ENCODE data around the gene CSTF2T.

DNA sequence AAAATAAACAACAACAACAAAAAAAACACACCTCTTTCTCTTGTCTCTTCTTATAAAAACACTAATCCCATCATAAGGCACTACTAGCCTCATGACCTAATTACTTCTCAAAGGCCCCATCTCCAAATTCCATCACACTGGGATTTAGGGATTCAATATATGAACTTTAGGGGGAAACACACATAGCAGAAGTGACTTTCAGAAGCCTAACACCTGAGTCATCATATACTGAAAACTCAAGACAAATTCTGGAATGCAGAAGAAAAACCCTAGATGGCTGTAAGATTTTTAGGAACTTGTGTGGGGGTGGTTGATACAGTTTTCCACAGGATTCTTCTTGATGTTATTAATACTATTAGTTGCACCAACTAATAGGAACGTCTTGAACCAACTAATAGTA, 33.7 kb upstream of the CSTF2T start:
- TF ChIP-seq NCOR1 (IDR thresholded peaks at IDR 0.05; ENCODE audit: borderline replicate concordance, low read length) (no peak), ETS1 (CRISPR knock-in tag; IDR thresholded peaks at IDR 0.05) (no peak), SIN3A (IDR thresholded peaks at IDR 0.05; ENCODE audit: borderline replicate concordance, low read depth, low read length) (no peak), ZNF121 (CRISPR knock-in tag; IDR thresholded peaks at IDR 0.05) (no peak), FOXP1 (IDR thresholded peaks at IDR 0.05) (no peak), FOXP1 (CRISPR knock-in tag; IDR thresholded peaks at IDR 0.05) (no peak), PHF8 (CRISPR knock-in tag; IDR thresholded peaks at IDR 0.05) (no peak), SMARCC2 (IDR thresholded peaks at IDR 0.05) (no peak), EZH2 (conservative IDR thresholded peaks at IDR 0.05; ENCODE audit: low read depth, low read length) (no peak), ZNF333 (CRISPR knock-in tag; IDR thresholded peaks at IDR 0.05; ENCODE audit: borderline replicate concordance) (no peak), AFF4 (CRISPR knock-in tag; IDR thresholded peaks at IDR 0.05) (no peak), NR2C2 (CRISPR knock-in tag; IDR thresholded peaks at IDR 0.05; ENCODE audit: borderline replicate concordance) (no peak)
- TF ChIP-seq, protein P1, sequence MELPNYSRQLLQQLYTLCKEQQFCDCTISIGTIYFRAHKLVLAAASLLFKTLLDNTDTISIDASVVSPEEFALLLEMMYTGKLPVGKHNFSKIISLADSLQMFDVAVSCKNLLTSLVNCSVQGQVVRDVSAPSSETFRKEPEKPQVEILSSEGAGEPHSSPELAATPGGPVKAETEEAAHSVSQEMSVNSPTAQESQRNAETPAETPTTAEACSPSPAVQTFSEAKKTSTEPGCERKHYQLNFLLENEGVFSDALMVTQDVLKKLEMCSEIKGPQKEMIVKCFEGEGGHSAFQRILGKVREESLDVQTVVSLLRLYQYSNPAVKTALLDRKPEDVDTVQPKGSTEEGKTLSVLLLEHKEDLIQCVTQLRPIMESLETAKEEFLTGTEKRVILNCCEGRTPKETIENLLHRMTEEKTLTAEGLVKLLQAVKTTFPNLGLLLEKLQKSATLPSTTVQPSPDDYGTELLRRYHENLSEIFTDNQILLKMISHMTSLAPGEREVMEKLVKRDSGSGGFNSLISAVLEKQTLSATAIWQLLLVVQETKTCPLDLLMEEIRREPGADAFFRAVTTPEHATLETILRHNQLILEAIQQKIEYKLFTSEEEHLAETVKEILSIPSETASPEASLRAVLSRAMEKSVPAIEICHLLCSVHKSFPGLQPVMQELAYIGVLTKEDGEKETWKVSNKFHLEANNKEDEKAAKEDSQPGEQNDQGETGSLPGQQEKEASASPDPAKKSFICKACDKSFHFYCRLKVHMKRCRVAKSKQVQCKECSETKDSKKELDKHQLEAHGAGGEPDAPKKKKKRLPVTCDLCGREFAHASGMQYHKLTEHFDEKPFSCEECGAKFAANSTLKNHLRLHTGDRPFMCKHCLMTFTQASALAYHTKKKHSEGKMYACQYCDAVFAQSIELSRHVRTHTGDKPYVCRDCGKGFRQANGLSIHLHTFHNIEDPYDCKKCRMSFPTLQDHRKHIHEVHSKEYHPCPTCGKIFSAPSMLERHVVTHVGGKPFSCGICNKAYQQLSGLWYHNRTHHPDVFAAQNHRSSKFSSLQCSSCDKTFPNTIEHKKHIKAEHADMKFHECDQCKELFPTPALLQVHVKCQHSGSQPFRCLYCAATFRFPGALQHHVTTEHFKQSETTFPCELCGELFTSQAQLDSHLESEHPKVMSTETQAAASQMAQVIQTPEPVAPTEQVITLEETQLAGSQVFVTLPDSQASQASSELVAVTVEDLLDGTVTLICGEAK (IDR thresholded peaks at IDR 0.05): no peak
- TF ChIP-seq, protein P1 (CRISPR knock-in tag; IDR thresholded peaks at IDR 0.05): no peak
- TF ChIP-seq, protein P2, sequence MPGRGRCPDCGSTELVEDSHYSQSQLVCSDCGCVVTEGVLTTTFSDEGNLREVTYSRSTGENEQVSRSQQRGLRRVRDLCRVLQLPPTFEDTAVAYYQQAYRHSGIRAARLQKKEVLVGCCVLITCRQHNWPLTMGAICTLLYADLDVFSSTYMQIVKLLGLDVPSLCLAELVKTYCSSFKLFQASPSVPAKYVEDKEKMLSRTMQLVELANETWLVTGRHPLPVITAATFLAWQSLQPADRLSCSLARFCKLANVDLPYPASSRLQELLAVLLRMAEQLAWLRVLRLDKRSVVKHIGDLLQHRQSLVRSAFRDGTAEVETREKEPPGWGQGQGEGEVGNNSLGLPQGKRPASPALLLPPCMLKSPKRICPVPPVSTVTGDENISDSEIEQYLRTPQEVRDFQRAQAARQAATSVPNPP (CRISPR knock-in tag; IDR thresholded peaks at IDR 0.05): no peak
- TF ChIP-seq, protein P3, sequence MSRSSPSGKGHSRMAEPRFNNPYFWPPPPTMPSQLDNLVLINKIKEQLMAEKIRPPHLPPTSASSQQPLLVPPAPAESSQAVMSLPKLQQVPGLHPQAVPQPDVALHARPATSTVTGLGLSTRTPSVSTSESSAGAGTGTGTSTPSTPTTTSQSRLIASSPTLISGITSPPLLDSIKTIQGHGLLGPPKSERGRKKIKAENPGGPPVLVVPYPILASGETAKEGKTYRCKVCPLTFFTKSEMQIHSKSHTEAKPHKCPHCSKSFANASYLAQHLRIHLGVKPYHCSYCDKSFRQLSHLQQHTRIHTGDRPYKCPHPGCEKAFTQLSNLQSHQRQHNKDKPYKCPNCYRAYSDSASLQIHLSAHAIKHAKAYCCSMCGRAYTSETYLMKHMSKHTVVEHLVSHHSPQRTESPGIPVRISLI (CRISPR knock-in tag; IDR thresholded peaks at IDR 0.05; ENCODE audit: borderline replicate concordance): no peak
